RWPE2 (cell line): Measurements from ENCODE around the gene CRABP2.

Experiments
- ATAC-seq: fragments of 200-7000 bp; cut with Tn5 transposase; 3 replicates; pipeline ENCODE4 v1.9.1; 2021; ENCODE audit warnings: low read depth
- DNase-seq: peaks from one replicate; pipeline ENCODE4 v3.0.0-alpha.2; 2020; ENCODE audit warnings: low spot score
- H3K27ac ChIP-seq: fragments of 450-650 bp; 2 replicates; pipeline ENCODE4 v1.5.1; 2017; ENCODE audit warnings: mild to moderate bottlenecking; ENCODE audit not compliant: poor library complexity, severe bottlenecking
- H3K27me3 ChIP-seq: fragments of 250-450 bp; sonication (Bioruptor Pico); 2 replicates; pipeline ENCODE4 v1.5.1; 2021; ENCODE audit warnings: mild to moderate bottlenecking, moderate library complexity; ENCODE audit not compliant: insufficient read depth, poor library complexity, severe bottlenecking
- H3K36me3 ChIP-seq: fragments of 250-450 bp; sonication (Bioruptor Pico); 2 replicates; pipeline ENCODE4 v1.5.1; 2020; ENCODE audit warnings: low read depth, mild to moderate bottlenecking, moderate library complexity
- H3K4me1 ChIP-seq: fragments of 250-450 bp; sonication (Bioruptor Pico); 2 replicates; pipeline ENCODE4 v1.5.1; 2021; ENCODE audit warnings: mild to moderate bottlenecking, moderate library complexity; ENCODE audit not compliant: insufficient read depth, poor library complexity, severe bottlenecking
- H3K4me3 ChIP-seq: fragments of 250-450 bp; sonication (Bioruptor Pico); 2 replicates; pipeline ENCODE4 v1.5.1; 2021; ENCODE audit warnings: mild to moderate bottlenecking, moderate library complexity; ENCODE audit not compliant: severe bottlenecking
- H3K9me3 ChIP-seq: fragments of 250-450 bp; sonication (Bioruptor Pico); 2 replicates; pipeline ENCODE4 v1.5.1; 2021; ENCODE audit warnings: mild to moderate bottlenecking, moderate library complexity; ENCODE audit not compliant: severe bottlenecking
- TF ChIP-seq, protein P1 (sequence below): fragments of 450-650 bp; IDR thresholded peaks from one replicate; pipeline ENCODE4 v1.5.1; 2017; ENCODE audit warnings: mild to moderate bottlenecking, moderate library complexity; ENCODE audit not compliant: poor library complexity, severe bottlenecking

The CRABP2 gene

DNA sequence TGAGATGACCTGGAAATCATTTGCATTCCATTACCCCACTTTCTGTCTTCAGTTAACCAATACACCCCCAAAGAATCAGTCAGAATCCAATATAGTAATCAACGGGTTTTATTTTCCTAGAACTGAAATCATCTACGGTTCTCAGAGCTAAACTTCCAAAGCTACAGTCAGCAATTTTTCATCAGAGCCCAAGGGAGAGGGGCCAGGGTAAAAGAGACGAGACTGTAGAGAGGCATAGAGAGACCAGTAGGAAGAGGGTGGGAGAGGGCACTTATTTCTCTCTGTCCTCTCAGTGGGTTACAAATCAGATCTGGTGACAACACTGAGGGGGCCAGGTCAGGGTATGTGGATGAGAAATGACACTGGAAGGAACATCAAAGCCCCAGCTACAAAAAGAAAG, 36.6 kb upstream of the CRABP2 start:
- peaks cover 5% of the 10 kb centered on the region for H3K4me1 ChIP-seq

DNA sequence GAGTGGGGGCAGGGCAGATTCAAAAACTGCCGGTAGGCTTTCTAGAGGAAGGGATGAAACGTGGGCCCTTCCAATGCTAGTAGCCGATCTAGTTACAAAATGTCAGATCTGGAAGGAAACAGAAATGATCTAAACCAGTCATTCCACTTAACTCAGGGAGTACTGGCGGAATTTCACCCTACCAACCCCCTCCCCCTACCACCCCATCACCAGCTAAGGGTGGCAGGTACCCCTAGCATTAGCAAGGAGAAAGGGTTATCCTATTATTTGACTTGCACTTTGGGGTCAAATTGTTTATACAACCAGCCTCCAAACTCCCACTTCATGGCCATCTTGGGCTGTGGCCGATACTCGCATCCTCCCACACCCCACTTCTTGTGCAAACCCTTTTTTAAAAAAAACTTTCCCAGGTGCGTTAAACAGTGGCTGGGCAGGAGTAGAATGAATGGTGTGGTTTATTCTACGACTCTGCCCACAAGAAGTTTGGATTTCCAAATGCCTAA, 36.1 kb upstream of the CRABP2 start:
- peak overlapping the region; percentile 64 for H3K27ac ChIP-seq
- H3K4me3 ChIP-seq, result no peak overlapping the region
- H3K9me3 ChIP-seq, result no peaks in the 10 kb centered on the region
- ATAC-seq, result no peak
- H3K4me1 ChIP-seq, result peaks cover 5% of the 10 kb centered on the region
- TF ChIP-seq, protein P1, sequence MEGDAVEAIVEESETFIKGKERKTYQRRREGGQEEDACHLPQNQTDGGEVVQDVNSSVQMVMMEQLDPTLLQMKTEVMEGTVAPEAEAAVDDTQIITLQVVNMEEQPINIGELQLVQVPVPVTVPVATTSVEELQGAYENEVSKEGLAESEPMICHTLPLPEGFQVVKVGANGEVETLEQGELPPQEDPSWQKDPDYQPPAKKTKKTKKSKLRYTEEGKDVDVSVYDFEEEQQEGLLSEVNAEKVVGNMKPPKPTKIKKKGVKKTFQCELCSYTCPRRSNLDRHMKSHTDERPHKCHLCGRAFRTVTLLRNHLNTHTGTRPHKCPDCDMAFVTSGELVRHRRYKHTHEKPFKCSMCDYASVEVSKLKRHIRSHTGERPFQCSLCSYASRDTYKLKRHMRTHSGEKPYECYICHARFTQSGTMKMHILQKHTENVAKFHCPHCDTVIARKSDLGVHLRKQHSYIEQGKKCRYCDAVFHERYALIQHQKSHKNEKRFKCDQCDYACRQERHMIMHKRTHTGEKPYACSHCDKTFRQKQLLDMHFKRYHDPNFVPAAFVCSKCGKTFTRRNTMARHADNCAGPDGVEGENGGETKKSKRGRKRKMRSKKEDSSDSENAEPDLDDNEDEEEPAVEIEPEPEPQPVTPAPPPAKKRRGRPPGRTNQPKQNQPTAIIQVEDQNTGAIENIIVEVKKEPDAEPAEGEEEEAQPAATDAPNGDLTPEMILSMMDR, result no peak
- peaks cover 55% of the 10 kb centered on the region for H3K36me3 ChIP-seq
- H3K27me3 ChIP-seq, result no peaks in the 10 kb centered on the region
- no peak for DNase-seq

More for the DNA sequence above, 36.6 kb upstream of the CRABP2 start:
- Histone ChIP-seq H3K9me3 (no peaks in the 10 kb centered on the region), H3K36me3 (peaks cover 54% of the 10 kb centered on the region), H3K27ac (peak overlapping the region; percentile 64), H3K4me3 (no peak overlapping the region), H3K27me3 (no peaks in the 10 kb centered on the region)
- TF ChIP-seq, protein P1, result no peak
- no peak for ATAC-seq
- DNase-seq, result no peak

DNA sequence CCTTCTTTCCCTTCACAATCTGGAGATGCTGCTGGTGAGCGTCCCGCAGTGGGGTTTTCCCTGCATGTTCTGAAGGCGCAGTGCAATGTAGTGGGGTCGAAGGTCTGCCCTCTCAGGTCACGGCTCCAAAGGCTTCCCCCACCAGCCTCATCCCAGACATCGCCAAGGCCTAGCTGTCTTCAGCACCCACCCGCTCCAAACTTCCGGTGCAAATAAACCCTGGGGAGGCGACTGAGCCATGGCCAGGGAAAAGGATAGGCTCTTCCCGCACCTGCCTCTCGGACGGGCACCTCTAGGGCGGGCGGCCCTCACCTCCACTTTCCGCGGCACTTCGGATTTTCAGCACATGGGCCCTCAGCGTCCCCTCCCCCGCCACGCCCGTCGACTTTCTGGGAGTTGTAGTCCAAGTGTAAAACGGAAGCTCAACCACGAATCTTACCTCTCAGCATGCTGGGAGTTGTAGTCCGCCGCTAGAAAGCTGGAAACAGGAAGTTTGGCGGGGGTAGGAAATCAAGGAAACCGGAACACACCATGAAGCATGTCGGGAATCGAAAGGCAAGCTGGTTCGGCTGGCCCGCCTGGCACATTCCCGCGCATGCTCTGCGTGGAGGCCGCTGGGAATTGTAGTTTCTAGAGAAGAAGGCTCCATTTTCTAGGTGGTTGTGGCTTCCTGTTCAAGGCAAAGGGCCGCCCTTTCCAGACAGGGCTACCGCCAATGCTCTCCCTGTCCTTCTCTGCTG, 35.5 kb upstream of the CRABP2 start, which contains the start of gene MRPL24:
TSS of gene MRPL24 (minus strand) at position 348 of the 740 bp plus-strand sequence. CDS start 2,384 bp downstream, outside the sequence.
- H3K4me1 ChIP-seq, result peaks cover under 1% of the 10 kb centered on the region
- DNase-seq (peak; percentile 97), ATAC-seq (peak; percentile 88)
- no peaks in the 10 kb centered on the region for H3K9me3 ChIP-seq
- peak within 1 kb of the TSS; percentile 64 for H3K27ac ChIP-seq
- H3K4me3 ChIP-seq, result peak within 1 kb of the TSS; percentile 48
- TF ChIP-seq, protein P1, result no peak
- peaks cover 57% of the 10 kb centered on the region for H3K36me3 ChIP-seq
- no peaks in the 10 kb centered on the region for H3K27me3 ChIP-seq

DNA sequence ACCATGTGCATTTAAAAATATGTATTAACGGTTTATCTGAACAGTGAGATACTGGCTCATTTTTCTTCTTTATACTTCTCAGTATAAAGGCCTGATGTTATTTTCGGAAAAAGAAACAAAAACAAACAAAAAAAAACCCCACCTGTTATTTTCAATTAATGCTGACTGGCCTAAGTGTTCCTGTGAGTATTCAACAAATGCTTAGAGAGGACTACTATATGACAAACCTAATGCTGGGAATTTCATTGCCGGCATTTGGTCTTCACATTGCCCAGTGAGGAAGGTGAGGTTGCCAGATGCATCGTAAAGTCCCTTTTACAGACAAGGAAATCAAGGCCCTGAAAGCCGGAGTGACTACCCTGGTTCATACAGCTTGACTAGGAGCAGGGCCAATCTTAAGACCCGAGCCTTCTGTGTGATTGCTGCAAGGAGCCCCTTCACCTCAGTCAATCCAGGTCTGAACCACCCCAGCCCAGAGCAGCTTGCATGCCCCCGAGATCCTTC, 34.9 kb upstream of the CRABP2 start:
- no peak for DNase-seq
- Histone ChIP-seq H3K36me3 (peaks cover 54% of the 10 kb centered on the region), H3K4me3 (peak overlapping the region; percentile 48), H3K9me3 (no peaks in the 10 kb centered on the region), H3K27me3 (no peaks in the 10 kb centered on the region), H3K4me1 (no peaks in the 10 kb centered on the region), H3K27ac (peak overlapping the region; percentile 64)
- peak; percentile 4; the same call in 2 of the 3 replicates for ATAC-seq
- TF ChIP-seq, protein P1, result no peak
